WTC11 (cell line): ENCODE measurements around the gene MEF2D. TPM values are rescaled to one million over a fixed set of nuclear protein-coding genes. Genes with fewer than 3 reads are reported as not detected.

ENCODE experiments used
- ATAC-seq: fragments of 200-7000 bp; cut with Tn5 transposase; 2 replicates; pipeline ENCODE4 v1.10.0; 2021; ENCODE audit warnings: mild to moderate bottlenecking, moderate library complexity
- CTCF ChIA-PET: fragments of 300-600 bp; sonication (Branson Sonifier 250); formaldehyde crosslinking; loops from one replicate; lab custom pipeline; 2021; ENCODE audit warnings: antibody characterized with exemption; lab: Charles Lee
- POLR2A ChIA-PET: fragments of 350-600 bp; sonication (Branson Sonifier 250); formaldehyde crosslinking; loops from one replicate; lab custom pipeline; 2021; ENCODE audit warnings: antibody characterized with exemption; lab: Charles Lee
- DNase-seq: peaks from one replicate; pipeline ENCODE4 v3.0.0; 2021; ENCODE audit warnings: low spot score
- H3K27ac Mint-ChIP-seq: 2 replicates; pipeline ENCODE4 v1.8.0; 2021; ENCODE audit warnings: mixed read lengths
- H3K27me3 Mint-ChIP-seq: 2 replicates; pipeline ENCODE4 v1.8.0; 2021; ENCODE audit warnings: low read depth, mild to moderate bottlenecking, moderate library complexity, mixed read lengths
- H3K36me3 Mint-ChIP-seq: 2 replicates; pipeline ENCODE4 v1.8.0; 2021; ENCODE audit warnings: mixed read lengths
- H3K4me1 Mint-ChIP-seq: 2 replicates; pipeline ENCODE4 v1.8.0; 2022; ENCODE audit warnings: mixed read lengths
- H3K4me3 Mint-ChIP-seq: 2 replicates; pipeline ENCODE4 v1.8.0; 2021; ENCODE audit warnings: mild to moderate bottlenecking, moderate library complexity, mixed read lengths
- H3K9me3 Mint-ChIP-seq: 2 replicates; pipeline ENCODE4 v1.8.0; 2021; ENCODE audit warnings: mixed read lengths
- CTCF ChIP-seq: fragments of 200-600 bp; IDR thresholded peaks from 2 replicates; pipeline ENCODE4 v1.8.0; 2022; ENCODE audit warnings: antibody characterized with exemption
- ELF4 ChIP-seq: sonication (generic); formaldehyde crosslinking; IDR thresholded peaks from 2 replicates; pipeline ENCODE4 v1.8.1; 2022; ENCODE audit warnings: low read depth, mild to moderate bottlenecking, moderate library complexity, missing genetic modification reagents
- EMX1 ChIP-seq: fragments of 250-450 bp; sonication (Bioruptor Pico); IDR thresholded peaks from 2 replicates; pipeline ENCODE4 v1.8.0; 2021; ENCODE audit warnings: mild to moderate bottlenecking
- IRF2 ChIP-seq: sonication (generic); formaldehyde crosslinking; IDR thresholded peaks from 2 replicates; pipeline ENCODE4 v1.8.0; 2022; ENCODE audit warnings: low read depth, missing genetic modification reagents, borderline replicate concordance
- MAX ChIP-seq: sonication (generic); formaldehyde crosslinking; IDR thresholded peaks from 2 replicates; pipeline ENCODE4 v1.8.0; 2022; ENCODE audit warnings: mild to moderate bottlenecking, missing genetic modification reagents
- MYBL2 ChIP-seq: sonication (generic); formaldehyde crosslinking; IDR thresholded peaks from 2 replicates; pipeline ENCODE4 v1.8.1; 2023; ENCODE audit warnings: mild to moderate bottlenecking, moderate library complexity, missing genetic modification reagents
- NR3C1 ChIP-seq: sonication (generic); formaldehyde crosslinking; conservative IDR thresholded peaks from 2 replicates; pipeline ENCODE4 v1.8.1; 2023; ENCODE audit warnings: low read depth, mild to moderate bottlenecking, missing genetic modification reagents
- PRDM15 ChIP-seq: sonication (generic); formaldehyde crosslinking; IDR thresholded peaks from 2 replicates; pipeline ENCODE4 v1.8.0; 2022; ENCODE audit warnings: missing genetic modification reagents
- PREB ChIP-seq: sonication (generic); formaldehyde crosslinking; IDR thresholded peaks from 2 replicates; pipeline ENCODE4 v1.8.1; 2022; ENCODE audit warnings: mild to moderate bottlenecking, missing genetic modification reagents, moderate library complexity, borderline replicate concordance
- RORB ChIP-seq: fragments of 250-450 bp; sonication (Bioruptor Pico); IDR thresholded peaks from 2 replicates; pipeline ENCODE4 v1.9.0; 2021; ENCODE audit warnings: mild to moderate bottlenecking
- SMAD3 ChIP-seq: sonication (generic); formaldehyde crosslinking; IDR thresholded peaks from 2 replicates; pipeline ENCODE4 v1.8.0; 2022; ENCODE audit warnings: missing genetic modification reagents, mild to moderate bottlenecking, borderline replicate concordance
- SP1 ChIP-seq: sonication (generic); formaldehyde crosslinking; conservative IDR thresholded peaks from 2 replicates; pipeline ENCODE4 v1.8.1; 2022; ENCODE audit warnings: missing genetic modification reagents
- STAT6 ChIP-seq: sonication (generic); formaldehyde crosslinking; conservative IDR thresholded peaks from 2 replicates; pipeline ENCODE4 v1.8.1; 2023; ENCODE audit warnings: mild to moderate bottlenecking, low read depth, missing genetic modification reagents, moderate library complexity
- TEAD1 ChIP-seq: sonication (generic); formaldehyde crosslinking; IDR thresholded peaks from 2 replicates; pipeline ENCODE4 v1.8.0; 2022; ENCODE audit warnings: mild to moderate bottlenecking, missing genetic modification reagents
- ZNF121 ChIP-seq: sonication (generic); formaldehyde crosslinking; IDR thresholded peaks from 2 replicates; pipeline ENCODE4 v1.8.0; 2023; ENCODE audit warnings: missing genetic modification reagents
- total RNA-seq: library from RNA; stranded (reverse); gene quantifications from 3 replicates; pipeline ENCODE4 v1.2.3, GENCODE V29; 2021
- TF ChIP-seq, protein P1 (sequence below): sonication (generic); formaldehyde crosslinking; IDR thresholded peaks from 2 replicates; pipeline ENCODE4 v1.8.1; 2023; ENCODE audit warnings: mild to moderate bottlenecking, missing genetic modification reagents, moderate library complexity
- TF ChIP-seq, protein P2 (sequence below): sonication (generic); formaldehyde crosslinking; IDR thresholded peaks from 2 replicates; pipeline ENCODE4 v1.8.1; 2022; ENCODE audit warnings: low read depth, missing genetic modification reagents, borderline replicate concordance

MEF2D gene
- total RNA-seq, 1 experiment from 2014 or later, result 24.1 TPM

DNA sequence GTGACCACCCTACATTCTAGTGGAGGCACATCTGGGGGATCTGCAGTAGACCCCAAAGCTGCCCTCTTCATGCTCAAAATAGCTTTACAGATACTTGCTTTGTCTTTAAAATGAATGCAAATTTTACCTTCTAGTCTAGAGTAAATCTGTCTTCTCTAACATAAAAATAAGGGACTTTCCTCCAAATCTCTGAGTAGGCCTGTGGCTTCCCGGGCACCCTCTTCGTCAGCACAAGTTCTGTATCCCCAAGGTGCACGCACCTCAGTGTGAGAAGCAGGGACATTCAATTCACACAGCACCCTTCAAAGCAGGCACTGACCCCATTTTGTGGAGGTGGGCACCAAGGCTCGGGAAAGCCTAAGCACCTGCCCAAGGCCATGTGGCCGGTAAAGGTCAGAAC is 19.0 kb downstream of the MEF2D start:
- Mint-ChIP-seq H3K4me3 (no peak overlapping the region), H3K36me3 (peaks cover 29% of the 10 kb centered on the region), H3K27ac (no peak overlapping the region; the same call in 1 of the 2 replicates), H3K27me3 (no peaks in the 10 kb centered on the region), H3K4me1 (peaks cover 27% of the 10 kb centered on the region), H3K9me3 (no peaks in the 10 kb centered on the region)
- CTCF ChIA-PET, result interaction anchor here (0.8 to 6.1 kb wide), 32 partner anchors 10 to 225 kb away, joined by 3 to 145 read pairs (median 11); partner anchors contain the start of genes CRABP2, HAPLN2, IQGAP3 and MEF2D
- no peak for ATAC-seq
- no peak for DNase-seq
- POLR2A ChIA-PET, result interaction anchor here (1.3 to 2.5 kb wide), 3 partner anchors 20 to 24 kb away, joined by 3 to 24 read pairs (median 19); partner anchors contain the start of gene MEF2D
- no peak for TF ChIP-seq PRDM15 (CRISPR knock-in tag)
- TF ChIP-seq SMAD3, result no peak
- TF ChIP-seq EMX1 (CRISPR knock-in tag), result no peak
- TF ChIP-seq STAT6, result no peak
- TF ChIP-seq MYBL2 (CRISPR knock-in tag), result no peak
- TF ChIP-seq, protein P1, sequence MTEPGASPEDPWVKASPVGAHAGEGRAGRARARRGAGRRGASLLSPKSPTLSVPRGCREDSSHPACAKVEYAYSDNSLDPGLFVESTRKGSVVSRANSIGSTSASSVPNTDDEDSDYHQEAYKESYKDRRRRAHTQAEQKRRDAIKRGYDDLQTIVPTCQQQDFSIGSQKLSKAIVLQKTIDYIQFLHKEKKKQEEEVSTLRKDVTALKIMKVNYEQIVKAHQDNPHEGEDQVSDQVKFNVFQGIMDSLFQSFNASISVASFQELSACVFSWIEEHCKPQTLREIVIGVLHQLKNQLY (CRISPR knock-in tag), result no peak
- TF ChIP-seq NR3C1 (CRISPR knock-in tag), result no peak
- TF ChIP-seq RORB (CRISPR knock-in tag), result no peak
- TF ChIP-seq IRF2, result no peak
- TF ChIP-seq ZNF121 (CRISPR knock-in tag), result no peak
- TF ChIP-seq PREB, result no peak

DNA sequence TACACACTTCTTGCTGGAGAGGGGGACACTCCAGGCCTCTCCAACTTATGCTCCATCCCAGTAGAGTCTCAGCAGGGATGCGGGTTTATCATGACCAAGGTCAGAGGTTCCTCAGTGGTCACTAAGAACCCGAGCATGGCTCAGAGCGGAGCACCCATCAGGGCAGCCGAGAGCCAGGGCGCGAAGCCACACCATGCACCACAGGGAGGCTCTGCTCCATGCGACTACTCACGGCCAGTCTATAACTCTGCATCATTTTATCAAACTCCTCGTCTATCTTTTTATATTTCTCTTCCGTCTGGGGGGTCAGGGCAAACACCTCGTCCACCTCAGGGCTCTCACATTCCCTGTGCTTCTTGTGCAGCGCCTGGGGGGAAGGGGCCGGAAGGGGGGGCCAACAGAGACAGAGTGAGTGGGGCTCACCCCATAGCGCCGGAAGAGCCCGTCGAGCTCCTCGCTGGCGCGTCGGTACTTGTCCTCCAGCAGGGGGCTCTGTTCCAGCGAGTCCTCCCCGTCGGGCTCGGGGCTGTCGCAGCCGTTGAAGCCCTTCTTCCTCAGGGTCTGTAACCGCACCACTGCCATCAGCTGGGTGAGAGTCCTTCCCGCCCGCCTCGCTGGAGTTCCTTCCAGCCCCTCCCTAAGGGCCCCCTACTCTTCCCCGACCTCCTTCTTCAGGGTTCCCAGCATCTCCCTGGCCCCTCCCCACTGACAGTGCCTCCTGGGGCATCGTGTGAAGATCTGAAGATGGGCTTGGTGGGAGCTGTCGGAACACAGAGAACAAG is 20.0 kb downstream of the MEF2D start:
- ATAC-seq (peak; percentile 87), DNase-seq (peak; percentile 91)
- TF ChIP-seq SP1 (CRISPR knock-in tag) (0 out of 2 replicates have a peak, but pooled peaks have one; percentile 25), MAX (CRISPR knock-in tag) (peak; percentile 61), ELF4 (CRISPR knock-in tag) (no peak), TEAD1 (CRISPR knock-in tag) (peak; percentile 54; the same call in 1 of the 2 replicates), CTCF (peak; percentile 73)
- TF ChIP-seq, protein P2, sequence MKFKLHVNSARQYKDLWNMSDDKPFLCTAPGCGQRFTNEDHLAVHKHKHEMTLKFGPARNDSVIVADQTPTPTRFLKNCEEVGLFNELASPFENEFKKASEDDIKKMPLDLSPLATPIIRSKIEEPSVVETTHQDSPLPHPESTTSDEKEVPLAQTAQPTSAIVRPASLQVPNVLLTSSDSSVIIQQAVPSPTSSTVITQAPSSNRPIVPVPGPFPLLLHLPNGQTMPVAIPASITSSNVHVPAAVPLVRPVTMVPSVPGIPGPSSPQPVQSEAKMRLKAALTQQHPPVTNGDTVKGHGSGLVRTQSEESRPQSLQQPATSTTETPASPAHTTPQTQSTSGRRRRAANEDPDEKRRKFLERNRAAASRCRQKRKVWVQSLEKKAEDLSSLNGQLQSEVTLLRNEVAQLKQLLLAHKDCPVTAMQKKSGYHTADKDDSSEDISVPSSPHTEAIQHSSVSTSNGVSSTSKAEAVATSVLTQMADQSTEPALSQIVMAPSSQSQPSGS (CRISPR knock-in tag), result no peak
- Mint-ChIP-seq H3K27me3 (no peaks in the 10 kb centered on the region), H3K36me3 (peaks cover 29% of the 10 kb centered on the region), H3K4me3 (no peak overlapping the region), H3K9me3 (no peaks in the 10 kb centered on the region), H3K27ac (peak overlapping the region; percentile 14), H3K4me1 (peaks cover 27% of the 10 kb centered on the region)
- POLR2A ChIA-PET, result interaction anchor here (0.6 to 2.5 kb wide), 7 partner anchors 10 to 112 kb away, joined by 3 to 24 read pairs (median 4); partner anchors contain the start of gene MEF2D
- CTCF ChIA-PET, result interaction anchor here (0.5 to 6.1 kb wide), 73 partner anchors 9 to 256 kb away, joined by 3 to 145 read pairs (median 5); partner anchors contain the start of genes CRABP2, GPATCH4, HAPLN2 and IQGAP3
